GM21515 (cell line): ENCODE data around the gene DCC.

Experiments
- ATAC-seq: cut with Tn5 transposase; IDR thresholded peaks from one replicate; pipeline ENCODE4 v1.9.1; 2021; ENCODE audit not compliant: unreplicated experiment

DCC gene

DNA sequence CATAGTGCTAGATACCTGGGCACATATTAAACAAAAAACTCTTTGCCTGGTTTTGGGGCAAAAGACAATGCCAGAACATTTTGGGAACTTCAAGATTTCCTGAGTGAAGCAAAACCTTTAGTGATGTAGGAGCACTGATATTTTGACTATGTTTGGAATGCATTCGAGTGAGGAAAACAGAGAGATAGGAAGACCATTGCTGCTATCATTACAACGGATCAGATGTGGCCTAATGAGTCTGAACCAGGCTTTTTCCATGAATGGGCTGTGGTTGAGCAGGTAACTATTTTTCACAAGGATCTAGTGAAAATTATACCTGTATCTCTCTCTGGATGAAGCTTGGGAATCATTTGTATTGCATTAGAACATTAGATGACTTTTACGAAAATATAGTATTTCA is 562.2 kb downstream of the DCC start:
- ATAC-seq = no peak

DNA sequence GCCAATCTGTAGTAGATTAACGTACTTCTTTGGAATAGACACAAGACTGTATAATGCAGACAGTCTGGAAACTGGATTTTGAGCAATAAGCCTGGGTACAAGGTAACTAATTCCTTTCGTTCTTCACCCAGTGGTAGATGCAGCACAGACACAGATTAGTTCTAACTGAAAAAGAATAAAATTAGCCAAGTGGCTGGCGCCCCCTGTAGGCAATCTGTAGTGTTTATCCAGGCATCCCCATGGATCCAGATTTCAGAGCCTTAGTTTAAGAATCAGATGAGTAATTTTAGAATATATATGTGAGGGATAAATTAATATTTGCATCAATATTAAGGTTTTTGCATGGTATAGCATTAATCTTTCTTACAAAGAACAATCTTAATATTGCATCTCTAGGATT is 563.9 kb downstream of the DCC start:
- ATAC-seq = no peak

DNA sequence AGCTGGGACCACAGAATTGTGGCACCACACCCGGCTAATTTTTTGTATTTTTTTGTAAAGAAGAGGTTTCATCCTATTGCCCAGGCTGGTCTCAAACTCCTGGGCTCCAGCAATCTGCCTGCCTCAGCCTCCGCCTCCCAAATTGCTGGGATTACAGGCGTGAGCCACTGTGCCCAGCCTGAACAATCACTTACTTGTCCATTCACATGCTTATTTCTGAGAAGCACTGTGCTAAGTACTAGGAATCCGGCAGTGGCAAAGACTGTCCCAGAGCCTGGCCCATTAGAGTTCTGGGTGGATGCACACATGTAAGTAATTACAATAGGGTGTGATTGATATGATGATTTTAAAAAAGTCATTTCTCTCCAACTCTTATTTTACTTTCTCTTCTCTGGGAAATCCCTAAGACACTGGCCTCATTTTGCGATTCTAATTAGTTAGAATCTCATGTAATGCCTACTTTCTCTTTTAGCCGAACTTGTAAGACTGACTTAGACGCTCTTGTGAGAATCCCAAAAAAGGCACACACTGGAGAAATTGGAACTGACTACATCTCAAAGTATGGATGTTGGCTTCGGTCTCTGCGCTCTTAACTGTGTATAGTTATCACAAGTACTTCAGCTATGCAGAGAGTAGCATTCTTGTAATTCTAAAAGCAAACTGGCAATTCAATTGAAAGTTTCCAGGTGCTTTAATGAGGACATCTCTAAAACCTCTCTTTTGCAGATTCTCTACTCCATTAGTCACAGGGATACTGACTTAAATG is 567.7 kb downstream of the DCC start:
- no peak for ATAC-seq

DNA sequence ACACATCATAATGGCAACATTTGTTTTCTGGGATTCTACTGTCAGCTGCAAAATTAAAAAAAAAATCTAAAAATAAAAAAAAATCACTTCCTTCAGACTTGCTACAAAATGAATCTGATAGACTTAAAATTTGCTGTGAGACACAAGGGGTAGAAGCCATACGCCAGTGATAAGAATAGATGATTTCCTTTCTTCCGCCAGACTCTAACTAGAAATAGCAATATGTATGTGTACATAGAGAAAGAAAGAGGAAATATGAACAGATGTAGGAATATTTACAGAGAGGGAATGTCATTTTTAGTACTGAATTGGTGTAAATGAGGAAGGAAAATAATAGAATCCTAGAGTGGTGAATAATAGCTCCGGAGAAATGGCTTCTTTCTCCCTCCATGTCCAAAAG is 574.2 kb downstream of the DCC start:
- no peak for ATAC-seq

DNA sequence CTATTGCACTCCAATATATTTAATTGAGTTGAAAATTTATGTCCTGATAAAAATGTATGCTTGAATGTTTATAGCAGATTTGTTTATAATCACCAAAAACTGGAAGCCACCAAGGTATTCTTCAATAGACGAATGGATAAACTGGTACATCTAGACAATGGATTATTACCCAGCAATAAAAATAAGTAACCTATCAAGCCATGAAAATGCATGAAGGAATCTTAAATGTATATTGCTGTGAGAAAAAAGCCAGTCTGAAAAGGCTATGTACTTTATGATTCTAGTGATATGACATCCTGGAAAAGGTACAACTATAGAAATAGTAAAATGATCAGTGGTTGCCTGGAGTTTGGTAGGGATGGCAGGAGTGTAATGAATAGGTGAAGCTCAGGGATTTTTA is 580.7 kb downstream of the DCC start:
- no peak for ATAC-seq

DNA sequence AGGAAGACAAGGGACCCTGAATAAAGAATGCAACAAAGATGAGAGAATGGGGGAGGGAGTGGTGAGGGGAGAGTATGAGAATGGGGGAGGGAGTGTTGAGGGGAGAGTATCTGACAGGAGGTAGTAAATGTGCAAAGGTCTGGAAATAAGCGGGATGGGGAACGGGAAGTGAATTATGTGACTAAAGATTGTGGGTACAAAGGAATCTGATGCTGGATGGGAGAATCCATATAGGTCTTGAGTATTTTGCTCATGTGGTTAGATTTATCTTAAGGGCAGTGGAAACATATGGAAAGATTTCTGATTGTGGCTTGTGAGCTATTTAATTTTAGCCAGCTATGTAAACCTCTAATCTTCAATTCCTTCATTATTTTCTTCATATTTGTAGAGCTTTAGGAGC is 593.4 kb downstream of the DCC start:
- no peak for ATAC-seq

DNA sequence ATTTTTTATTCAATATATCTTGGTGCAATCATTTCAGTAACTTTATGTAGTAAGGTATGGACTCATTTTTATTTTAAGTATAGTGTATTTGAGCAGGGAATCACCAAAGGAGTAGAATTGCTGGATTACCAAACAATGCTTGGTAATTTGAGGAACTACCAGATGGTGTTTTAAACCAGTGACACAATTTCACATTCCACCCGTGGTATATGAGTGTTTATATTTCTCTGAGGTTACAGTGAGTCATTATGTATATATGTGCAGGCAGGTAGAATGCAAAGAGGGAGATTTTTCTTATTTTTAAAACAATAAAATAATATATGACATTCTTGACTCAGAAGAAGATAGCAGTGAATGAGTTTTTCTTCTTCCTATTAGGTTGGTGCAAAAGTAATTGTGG is 596.9 kb downstream of the DCC start:
- ATAC-seq = no peak

DNA sequence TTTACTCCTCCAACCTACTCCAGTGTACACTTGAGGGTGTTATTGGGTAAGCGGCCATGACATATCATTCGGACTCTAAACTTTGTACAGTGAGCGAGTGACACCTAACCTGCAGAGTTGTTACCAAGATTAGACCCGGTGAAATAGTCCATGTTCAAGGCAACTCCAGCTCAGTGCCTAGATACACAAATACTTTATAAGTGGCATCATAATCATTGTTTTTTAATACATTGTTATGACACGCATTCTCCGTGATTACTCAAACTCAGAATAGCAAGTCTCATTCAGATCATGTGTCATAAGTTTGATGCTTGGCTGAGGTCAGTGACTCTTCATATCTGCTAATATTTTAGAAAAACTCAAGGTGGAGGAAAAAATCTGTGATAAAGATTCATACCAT is 597.8 kb downstream of the DCC start:
- ATAC-seq = no peak

DNA sequence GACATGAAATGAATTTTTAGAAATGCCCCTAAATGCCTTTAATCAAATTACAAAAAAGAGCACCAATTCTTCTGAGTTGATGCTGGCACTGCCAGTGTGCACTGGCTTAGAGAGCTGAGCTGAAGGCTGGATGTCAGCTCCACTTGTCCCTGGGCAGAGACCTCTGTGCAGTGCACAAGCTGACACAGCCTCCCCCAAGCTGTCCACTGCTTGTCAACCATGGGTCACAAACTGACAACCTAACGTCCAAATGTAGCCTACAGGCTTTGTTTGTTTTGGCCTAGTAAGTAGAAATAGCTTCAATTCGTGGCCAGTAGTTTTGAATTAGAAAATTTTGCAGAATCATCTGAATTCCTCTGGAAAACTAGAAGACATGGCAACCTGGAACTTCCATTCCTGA is 605.6 kb downstream of the DCC start:
- ATAC-seq = no peak

DNA sequence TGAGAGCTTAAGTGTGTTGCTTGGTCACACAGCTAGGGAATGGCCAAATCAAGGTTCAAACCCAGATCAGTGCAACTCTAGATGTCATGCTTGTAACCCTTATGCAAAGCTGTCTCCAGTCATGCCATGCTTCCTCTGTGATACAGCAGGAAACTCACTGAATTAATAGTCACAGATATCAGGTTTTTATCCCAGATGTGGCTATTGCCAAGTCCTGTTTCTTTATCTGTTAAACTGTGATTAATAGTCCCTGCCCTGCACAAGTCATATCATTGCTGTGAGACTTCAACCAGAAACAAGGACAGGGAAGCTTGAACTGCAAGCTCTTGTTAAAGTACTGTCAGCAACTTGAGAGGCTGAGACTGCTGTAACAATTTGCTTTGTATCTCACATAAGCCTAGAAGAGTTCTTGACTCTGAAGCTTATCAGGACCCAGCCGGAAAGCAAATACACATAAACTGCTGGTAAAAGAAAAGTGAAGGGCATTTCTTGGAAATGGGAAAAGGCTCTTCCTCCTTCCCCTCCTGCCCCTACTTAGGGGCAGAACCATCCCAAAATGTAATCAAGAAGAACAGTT is 609.0 kb downstream of the DCC start:
- no peak for ATAC-seq

DNA sequence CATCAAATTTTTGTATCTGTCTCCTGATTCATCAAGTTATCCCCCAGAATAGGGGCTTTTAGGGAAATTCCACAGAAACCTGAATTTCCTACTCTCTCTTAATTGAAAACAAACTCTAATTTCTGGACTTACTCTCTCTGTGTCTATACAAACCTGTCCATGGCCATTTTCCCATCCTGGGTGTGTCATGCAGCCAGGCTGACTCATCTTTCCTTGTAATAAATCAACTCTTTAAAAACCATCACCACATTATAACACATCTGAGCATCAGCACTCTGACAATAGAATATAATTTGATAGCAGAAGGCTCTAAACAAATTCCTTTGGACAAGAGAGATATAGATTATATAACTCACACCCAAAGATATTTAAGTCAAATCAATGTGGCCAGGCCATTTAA is 610.2 kb downstream of the DCC start:
- ATAC-seq = no peak

DNA sequence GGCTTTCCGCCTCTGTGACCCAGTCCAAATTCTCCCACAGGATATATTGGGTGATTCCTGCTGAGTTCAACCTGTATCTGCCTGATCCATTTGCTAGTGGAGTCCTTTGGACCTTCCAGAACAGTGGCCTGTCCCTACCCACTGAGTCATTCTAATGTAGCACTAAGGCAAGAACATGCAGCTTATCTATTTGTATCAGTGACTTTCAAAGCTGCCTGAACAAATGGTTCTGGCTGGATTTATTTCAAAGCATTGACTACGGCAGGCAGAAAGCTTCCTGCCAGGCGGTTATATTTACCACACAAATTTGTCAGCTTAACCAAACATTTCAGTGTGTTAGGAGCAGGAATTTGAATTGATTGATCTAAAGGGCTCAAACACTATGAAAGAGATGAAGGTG is 613.4 kb downstream of the DCC start:
- ATAC-seq = no peak

DNA sequence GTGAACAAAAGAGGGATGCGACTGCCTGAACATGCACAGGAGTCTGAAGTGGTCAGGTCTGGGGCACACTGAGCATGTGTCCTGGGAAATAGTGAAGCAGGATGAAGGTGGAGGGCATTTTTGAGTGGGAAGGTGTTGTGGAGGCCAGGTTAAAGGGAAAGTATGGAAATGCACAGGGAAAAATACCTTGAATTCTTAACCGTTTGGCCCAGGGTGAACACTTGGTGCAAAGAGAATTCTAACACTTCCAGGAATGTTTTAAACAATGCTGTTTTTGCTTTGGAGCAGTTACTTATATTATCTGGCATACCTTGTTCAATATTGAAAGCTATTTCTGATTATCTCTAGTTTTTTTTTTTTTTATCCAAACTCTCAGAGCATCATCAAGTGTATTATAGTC is 623.5 kb downstream of the DCC start:
- ATAC-seq = no peak

DNA sequence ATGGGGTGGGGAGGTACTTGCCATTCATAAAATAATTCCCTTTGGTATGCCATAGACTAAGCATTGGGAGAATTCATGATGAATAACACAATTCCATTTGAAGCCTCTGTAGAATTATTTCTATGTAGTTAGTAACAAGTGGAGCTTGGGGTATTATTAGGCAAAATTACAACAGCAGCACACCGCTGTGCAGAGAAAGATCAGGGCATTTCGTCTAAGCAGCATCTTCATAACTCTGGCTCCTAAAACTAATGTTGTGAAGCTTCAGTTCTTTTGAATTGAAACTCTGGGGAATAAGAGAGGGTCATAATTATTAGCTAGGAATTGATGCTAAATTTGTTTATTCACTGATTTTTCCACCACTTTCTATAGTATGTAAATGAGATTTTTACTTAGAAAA is 630.7 kb downstream of the DCC start:
- no peak for ATAC-seq

DNA sequence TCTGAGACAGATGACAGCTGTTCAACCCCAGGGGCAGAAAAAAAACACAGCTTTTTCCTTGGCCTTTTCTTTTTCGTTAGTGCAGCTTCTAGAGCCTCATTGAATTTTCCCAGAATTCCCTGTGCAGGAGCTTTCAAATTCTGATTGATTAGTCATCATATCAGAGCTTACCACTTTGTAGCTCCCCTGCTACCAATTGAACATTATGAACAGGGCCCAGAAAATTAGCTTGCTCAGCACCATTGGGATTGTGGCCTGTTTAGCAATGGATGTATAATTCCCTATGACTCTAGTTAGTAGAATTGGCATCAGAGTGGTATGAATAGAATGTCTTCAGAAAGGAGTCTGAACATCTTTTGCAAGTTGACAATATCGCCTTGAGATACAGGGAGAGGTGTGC is 631.1 kb downstream of the DCC start:
- no peak for ATAC-seq

DNA sequence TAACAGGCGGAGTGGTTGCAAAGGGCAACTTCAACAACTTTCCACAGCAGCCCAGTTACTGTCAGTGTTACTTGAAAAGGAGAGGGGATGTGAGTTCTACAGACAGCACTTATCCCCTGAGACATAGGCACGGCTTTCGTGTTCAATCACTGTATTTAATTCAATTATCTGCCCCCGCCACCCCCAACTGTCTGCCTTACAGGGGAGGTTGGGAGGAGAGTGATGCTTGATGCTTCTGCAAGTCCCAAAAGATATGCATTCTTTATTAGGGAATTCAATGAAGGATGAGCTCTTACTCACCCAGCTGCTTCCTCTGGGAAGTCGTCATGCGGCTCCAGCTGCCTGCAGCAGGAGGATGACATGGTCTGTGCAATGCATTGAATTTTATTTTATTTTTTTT is 639.9 kb downstream of the DCC start:
- no peak for ATAC-seq

DNA sequence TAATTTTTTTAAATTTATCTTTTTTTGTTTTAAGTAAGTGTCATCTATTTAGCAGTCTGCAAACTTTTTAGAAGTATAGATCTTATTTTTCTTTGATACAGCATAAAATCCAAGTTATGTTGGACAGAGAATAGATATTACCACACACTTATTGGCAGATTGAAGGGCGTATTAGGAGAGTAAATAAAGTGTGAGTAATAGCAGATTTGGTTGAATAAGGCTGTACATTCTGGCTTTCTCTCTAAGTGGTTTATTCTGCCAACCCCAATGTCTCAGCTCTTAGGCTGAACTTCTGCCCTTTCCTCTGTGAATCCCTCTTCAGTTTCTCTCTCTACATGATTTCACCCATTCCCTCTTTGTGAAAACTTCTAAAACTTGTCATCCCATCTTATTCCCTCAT is 651.2 kb downstream of the DCC start:
- no peak for ATAC-seq

DNA sequence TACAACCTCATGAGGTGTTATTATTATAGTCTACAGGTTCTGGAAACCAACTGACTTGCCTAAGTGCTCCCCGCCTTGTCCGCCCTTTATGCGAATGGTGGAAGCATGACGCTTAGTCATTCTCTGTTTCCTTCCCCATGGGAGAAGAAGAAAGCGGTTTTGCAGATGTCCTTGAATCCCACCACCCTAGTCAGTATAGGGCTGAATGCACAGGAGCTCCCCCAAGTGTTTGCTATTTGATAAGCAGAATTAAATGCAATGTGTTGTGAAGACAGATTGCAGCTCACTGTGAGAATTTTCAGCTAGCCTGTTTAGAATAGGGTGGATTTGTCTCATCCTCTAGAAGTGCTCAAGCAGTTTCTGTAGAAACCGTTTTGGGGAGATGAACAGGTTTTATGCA is 652.0 kb downstream of the DCC start:
- ATAC-seq = no peak

DNA sequence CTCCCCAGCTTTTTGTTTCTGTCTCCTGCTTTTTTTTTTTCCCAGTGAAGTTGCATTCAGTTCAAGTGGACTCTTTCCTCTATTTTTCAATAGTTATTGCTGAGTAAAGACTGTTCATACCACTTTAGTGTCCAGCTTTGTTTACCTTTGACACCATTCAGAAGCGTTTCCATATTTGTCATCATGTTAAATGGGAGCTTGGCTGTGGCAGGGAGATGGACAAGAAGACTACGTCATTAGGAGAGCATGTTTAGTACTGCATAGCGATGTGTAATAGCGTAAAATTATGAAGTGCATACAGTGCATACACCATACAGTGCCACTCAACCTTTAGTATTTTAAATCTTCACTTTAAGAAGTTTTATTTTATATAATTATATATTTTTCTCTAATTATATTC is 655.9 kb downstream of the DCC start:
- no peak for ATAC-seq

DNA sequence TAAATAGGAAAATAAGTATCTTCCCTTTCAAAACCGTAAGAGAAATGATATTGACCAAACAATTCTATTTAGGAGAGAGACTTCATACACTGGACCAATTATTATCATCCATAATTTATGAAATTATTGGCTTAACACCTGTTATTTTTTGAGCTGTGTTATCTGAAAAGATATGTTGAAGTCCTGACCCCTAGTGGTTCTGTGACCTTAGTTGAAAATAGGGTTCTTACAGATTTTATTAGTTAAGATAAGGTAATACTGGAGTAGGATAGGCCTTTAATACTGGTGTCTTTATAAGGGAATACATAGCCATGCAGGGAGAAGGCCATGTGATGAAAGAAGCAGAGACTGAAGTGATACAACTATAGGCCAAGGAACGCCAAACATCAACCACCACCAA is 659.6 kb downstream of the DCC start:
- ATAC-seq = no peak

DNA sequence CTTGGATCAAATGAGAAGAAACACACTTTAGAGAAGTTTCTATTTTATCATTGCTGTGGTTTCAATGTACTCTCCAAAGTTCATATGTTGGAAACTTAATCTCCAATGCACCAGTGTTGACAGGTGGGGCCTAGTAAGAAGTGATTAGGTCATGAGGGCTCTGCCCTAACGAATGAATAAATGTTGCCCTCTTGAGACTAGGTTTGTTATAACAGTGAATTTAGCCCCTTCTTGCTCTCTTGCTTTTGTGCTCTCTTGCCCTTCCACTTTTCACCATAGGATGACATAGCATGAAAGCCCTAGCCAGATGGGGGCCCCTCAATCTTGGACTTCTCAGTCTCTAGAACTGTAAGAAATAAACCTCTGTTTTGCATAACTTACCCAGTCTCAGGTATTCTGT is 664.8 kb downstream of the DCC start:
- ATAC-seq = no peak

DNA sequence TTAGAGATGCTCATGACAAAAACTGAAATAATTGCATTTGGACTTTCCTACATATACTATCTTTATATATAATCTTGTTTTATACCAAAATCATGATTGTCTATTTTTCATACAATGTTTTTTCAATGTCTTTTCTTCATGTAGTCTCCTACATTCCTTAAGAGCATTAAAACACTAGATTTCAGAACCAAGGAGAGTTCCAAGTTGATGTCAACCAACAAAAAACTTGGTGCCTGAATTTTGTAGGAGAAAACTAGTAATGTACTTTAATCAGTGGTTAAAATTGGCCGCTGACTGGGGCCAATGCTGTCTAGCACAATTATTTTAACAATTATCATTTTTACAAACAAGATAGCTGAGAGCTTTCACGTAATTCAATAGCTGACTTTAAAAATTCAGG is 678.8 kb downstream of the DCC start:
- ATAC-seq = no peak

DNA sequence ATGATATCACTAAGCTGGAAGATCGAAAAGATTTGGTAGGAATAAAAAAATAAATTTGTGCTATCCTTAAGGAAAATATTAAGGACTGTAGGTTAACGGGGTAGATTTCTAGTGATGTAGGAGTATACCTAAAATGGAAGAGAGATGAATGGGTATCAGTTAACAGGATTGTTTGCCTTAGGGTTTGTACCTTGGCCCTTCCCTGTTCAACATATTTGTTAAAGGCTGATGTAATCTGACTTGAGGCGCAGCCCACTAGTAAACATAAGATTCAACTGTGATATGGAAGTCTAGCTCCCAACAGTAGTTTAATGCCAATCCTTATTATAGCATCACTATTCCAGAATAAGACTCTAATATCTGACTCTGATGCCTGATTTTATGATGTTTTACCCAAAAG is 685.2 kb downstream of the DCC start:
- no peak for ATAC-seq
